NCI-H2171 treated with DMSO at 0.1 percent for 48 hours (cell line): Measurements from ENCODE around the gene ASTN1.
A peak's percentile ranks its signal among the peaks of the same experiment; 100 is the strongest.

Source experiments
- DNase-seq: peaks from one replicate; lab custom pipeline; 2025; lab: John Stamatoyannopoulos, UW

Gene ASTN1

GRCh38 chr1:176926330-176927086 lies 238.0 kb downstream of the ASTN1 start:
- DNase-seq: no peak

GRCh38 chr1:176925223-176925622 lies 239.3 kb downstream of the ASTN1 start:
- no peak for DNase-seq

- no peak for DNase-seq
Measured at GRCh38 chr1:176923283-176923682, 241.2 kb downstream of the ASTN1 start.

- no peak for DNase-seq
Measured at GRCh38 chr1:176919386-176920378, 244.8 kb downstream of the ASTN1 start.

- no peak for DNase-seq
Measured at GRCh38 chr1:176905648-176906047, 258.9 kb downstream of the ASTN1 start.

- DNase-seq: no peak
Measured at GRCh38 chr1:176904057-176904751, 260.3 kb downstream of the ASTN1 start.

GRCh38 chr1:176903474-176903873 lies 261.0 kb downstream of the ASTN1 start:
- no peak for DNase-seq

GRCh38 chr1:176899321-176899720 lies 265.2 kb downstream of the ASTN1 start:
- DNase-seq: no peak

GRCh38 chr1:176897350-176898236 lies 266.9 kb downstream of the ASTN1 start:
- peak; percentile 61 for DNase-seq

- no peak for DNase-seq
Measured at GRCh38 chr1:176896216-176896615, 268.3 kb downstream of the ASTN1 start.

- DNase-seq: no peak
Measured at GRCh38 chr1:176894450-176894849, 270.1 kb downstream of the ASTN1 start.

GRCh38 chr1:176893625-176894352 lies 270.7 kb downstream of the ASTN1 start:
- no peak for DNase-seq

- no peak for DNase-seq
Measured at GRCh38 chr1:176888471-176889032, 276.0 kb downstream of the ASTN1 start.

- no peak for DNase-seq
Measured at GRCh38 chr1:176885751-176886150, 278.8 kb downstream of the ASTN1 start.

GRCh38 chr1:176885341-176885740 lies 279.2 kb downstream of the ASTN1 start:
- DNase-seq: no peak

GRCh38 chr1:176884911-176885310 lies 279.6 kb downstream of the ASTN1 start:
- DNase-seq: no peak

- no peak for DNase-seq
Measured at GRCh38 chr1:176884286-176884685, 280.2 kb downstream of the ASTN1 start.

GRCh38 chr1:176880955-176881595 lies 283.4 kb downstream of the ASTN1 start:
- DNase-seq: peak; percentile 39

GRCh38 chr1:176879784-176880620 lies 284.5 kb downstream of the ASTN1 start:
- no peak for DNase-seq
